Cerebellar cortex (tissue), 1 donor: Measurements from ENCODE around the gene TRIO.

Experiments used
- DNase-seq: peaks from one replicate; pipeline ENCODE4 v3.0.0-alpha.2; 2015; ENCODE audit warnings: low spot score

Gene TRIO

GRCh38 chr5:14457476-14457875, 314.3 kb downstream of the TRIO start:
- peak; percentile 28 for DNase-seq

- DNase-seq, result peak; percentile 47
These were observed 315.3 kb downstream of the TRIO start for GRCh38 chr5:14458414-14458813.

- DNase-seq, result no peak
These were observed 317.8 kb downstream of the TRIO start for GRCh38 chr5:14460844-14461398.

GRCh38 chr5:14462681-14463080, 319.5 kb downstream of the TRIO start:
- DNase-seq, result no peak

- DNase-seq, result no peak
These were observed 320.5 kb downstream of the TRIO start for GRCh38 chr5:14463629-14464028.

GRCh38 chr5:14464096-14464495, 321.0 kb downstream of the TRIO start:
- DNase-seq, result no peak

- DNase-seq, result no peak
These were observed 321.5 kb downstream of the TRIO start for GRCh38 chr5:14464671-14465070.

GRCh38 chr5:14465116-14465515, 322.0 kb downstream of the TRIO start:
- DNase-seq, result no peak

GRCh38 chr5:14465776-14466175, 322.6 kb downstream of the TRIO start:
- no peak for DNase-seq

GRCh38 chr5:14467251-14467650, 324.1 kb downstream of the TRIO start:
- DNase-seq, result no peak

GRCh38 chr5:14467886-14468285, 324.7 kb downstream of the TRIO start:
- no peak for DNase-seq

GRCh38 chr5:14469551-14470377, 326.6 kb downstream of the TRIO start:
- no peak for DNase-seq

GRCh38 chr5:14471507-14471906, 328.4 kb downstream of the TRIO start:
- DNase-seq, result no peak

GRCh38 chr5:14472986-14473567, 329.9 kb downstream of the TRIO start:
- no peak for DNase-seq

- no peak for DNase-seq
These were observed 331.9 kb downstream of the TRIO start for GRCh38 chr5:14475045-14475444.

- DNase-seq, result no peak
These were observed 333.8 kb downstream of the TRIO start for GRCh38 chr5:14476786-14477435.

GRCh38 chr5:14479143-14479696, 336.1 kb downstream of the TRIO start:
- no peak for DNase-seq

GRCh38 chr5:14481349-14481748, 338.2 kb downstream of the TRIO start:
- DNase-seq, result no peak

- no peak for DNase-seq
These were observed 338.9 kb downstream of the TRIO start for GRCh38 chr5:14482085-14482484.

- no peak for DNase-seq
These were observed 340.5 kb downstream of the TRIO start for GRCh38 chr5:14483504-14484157.

- DNase-seq, result no peak
These were observed 343.3 kb downstream of the TRIO start for GRCh38 chr5:14486486-14486885.
